Neural cell (in vitro differentiated cells): Measurements from ENCODE around the gene CABLES1. TPM values are rescaled to one million over a fixed set of nuclear protein-coding genes. Genes with fewer than 3 reads are reported as not detected.

ENCODE experiments used
- H2AFZ ChIP-seq: fragments of 200-600, 300-800 bp; sonication (generic), shearing (Covaris generic); 2 replicates; pipeline ENCODE4 v1.6.0; 2014; ENCODE audit warnings: low read depth, mild to moderate bottlenecking, antibody characterized with exemption, low read length, moderate library complexity
- H3F3A ChIP-seq: fragments of 200-600 bp; shearing (Covaris generic); 2 replicates; pipeline ENCODE4 v1.6.1; 2016; ENCODE audit warnings: mild to moderate bottlenecking, moderate library complexity, mixed read lengths, antibody characterized with exemption, low read length; ENCODE audit not compliant: insufficient read depth, poor library complexity, severe bottlenecking
- H3K27ac ChIP-seq: fragments of 200-600, 300-800 bp; sonication (generic), shearing (Covaris generic); 2 replicates; pipeline ENCODE4 v1.5.1; 2014; ENCODE audit warnings: mild to moderate bottlenecking, low read length, moderate library complexity
- H3K27me3 ChIP-seq: fragments of 300-800, 200-600 bp; sonication (generic), shearing (Covaris generic); 2 replicates; pipeline ENCODE4 v1.6.0; 2014; ENCODE audit warnings: mild to moderate bottlenecking, low read depth, low read length, moderate library complexity; ENCODE audit not compliant: insufficient read depth
- H3K36me3 ChIP-seq: fragments of 300-800, 200-600 bp; sonication (generic), shearing (Covaris generic); 2 replicates; pipeline ENCODE4 v1.5.1; 2014; ENCODE audit warnings: mild to moderate bottlenecking, antibody characterized with exemption, low read length, moderate library complexity; ENCODE audit not compliant: insufficient read depth
- H3K4me2 ChIP-seq: fragments of 300-800, 200-600 bp; sonication (generic), shearing (Covaris generic); 2 replicates; pipeline ENCODE4 v1.6.0; 2014; ENCODE audit warnings: mild to moderate bottlenecking, low read length
- H3K4me3 ChIP-seq: fragments of 300-800, 200-600 bp; sonication (generic), shearing (Covaris generic); 2 replicates; pipeline ENCODE4 v1.5.1; 2014; ENCODE audit warnings: mild to moderate bottlenecking, low read length, moderate library complexity
- H3K79me2 ChIP-seq: fragments of 200-600 bp; shearing (Covaris generic); replicated peaks from 2 replicates; pipeline ENCODE4 v1.6.0; 2014; ENCODE audit warnings: mild to moderate bottlenecking, low read length, moderate library complexity; ENCODE audit not compliant: insufficient read depth
- H3K9ac ChIP-seq: fragments of 300-800, 200-600 bp; sonication (generic), shearing (Covaris generic); 2 replicates; pipeline ENCODE4 v1.6.1; 2016; ENCODE audit warnings: mild to moderate bottlenecking, low read length, mixed read lengths
- H3K9me2 ChIP-seq: fragments of 200-600 bp; shearing (Covaris generic); 2 replicates; pipeline ENCODE4 v1.6.1; 2016; ENCODE audit warnings: mild to moderate bottlenecking, low read length, mixed read lengths; ENCODE audit not compliant: insufficient read depth
- H3K9me3 ChIP-seq: fragments of 200-600, 300-800 bp; sonication (generic), shearing (Covaris generic); 2 replicates; pipeline ENCODE4 v1.6.1; 2016; ENCODE audit warnings: mild to moderate bottlenecking, mixed run types, low read length, moderate library complexity, mixed read lengths
- H4K20me1 ChIP-seq: fragments of 200-600 bp; shearing (Covaris generic); 2 replicates; pipeline ENCODE4 v1.6.1; 2016; ENCODE audit warnings: mild to moderate bottlenecking, mixed run types; ENCODE audit not compliant: insufficient read depth
- CTCF ChIP-seq: fragments of 450-650 bp; IDR thresholded peaks from 2 replicates; pipeline ENCODE4 v1.5.1; 2014; ENCODE audit warnings: antibody characterized with exemption, mild to moderate bottlenecking, moderate library complexity; ENCODE audit not compliant: poor library complexity, severe bottlenecking
- EP300 ChIP-seq: fragments of 450-650 bp; conservative IDR thresholded peaks from 2 replicates; pipeline ENCODE4 v1.6.1; 2014; ENCODE audit warnings: antibody characterized with exemption, mild to moderate bottlenecking, moderate library complexity; ENCODE audit not compliant: poor library complexity, severe bottlenecking
- EZH2 ChIP-seq: fragments of 200-600, 300-800 bp; shearing (Covaris generic), sonication (generic); IDR thresholded peaks from 2 replicates; pipeline ENCODE4 v1.6.1; 2014; ENCODE audit warnings: antibody characterized with exemption, low read length, borderline replicate concordance, mild to moderate bottlenecking; ENCODE audit not compliant: insufficient read depth, poor library complexity, severe bottlenecking
- MXI1 ChIP-seq: fragments of 450-650 bp; conservative IDR thresholded peaks from 2 replicates; pipeline ENCODE4 v1.6.1; 2014; ENCODE audit warnings: antibody characterized with exemption, mild to moderate bottlenecking; ENCODE audit not compliant: poor library complexity, severe bottlenecking
- POLR2AphosphoS5 ChIP-seq: IDR thresholded peaks from 2 replicates; pipeline ENCODE4 v1.6.1; 2012
- RAD21 ChIP-seq: fragments of 450-650 bp; conservative IDR thresholded peaks from 2 replicates; pipeline ENCODE4 v1.6.1; 2014; ENCODE audit warnings: antibody characterized with exemption, mild to moderate bottlenecking, moderate library complexity
- SMC3 ChIP-seq: fragments of 450-650 bp; conservative IDR thresholded peaks from 2 replicates; pipeline ENCODE4 v1.6.1; 2014; ENCODE audit warnings: antibody characterized with exemption, mild to moderate bottlenecking, moderate library complexity; ENCODE audit not compliant: poor library complexity
- TAF1 ChIP-seq: IDR thresholded peaks from 2 replicates; pipeline ENCODE4 v1.6.1; 2012; ENCODE audit warnings: low read depth
- polyA plus RNA-seq: library from polyadenylated mRNA; depleted of rRNA; stranded (reverse); fragments of >200 nt; gene quantifications from 2 replicates; pipeline ENCODE4 v1.2.3, GENCODE V29; 2014
- TF ChIP-seq, protein P1 (sequence below): IDR thresholded peaks from 2 replicates; pipeline ENCODE4 v1.6.1; 2012; ENCODE audit warnings: borderline replicate concordance

Gene CABLES1
- polyA plus RNA-seq, 1 donor from 2014 or later = 1.4 TPM

GRCh38 chr18:23144640-23145039, 9.4 kb downstream of the CABLES1 start:
- Histone ChIP-seq H3K9me2 (no peaks in the 10 kb centered on the region), H3K27ac (no peak overlapping the region), H3K9me3 (no peaks in the 10 kb centered on the region), H3K79me2 (no peaks in the 10 kb centered on the region), H3K4me3 (no peak overlapping the region), H2AFZ (no peak overlapping the region), H3F3A (no peaks in the 10 kb centered on the region), H3K9ac (no peak overlapping the region), H3K36me3 (no peaks in the 10 kb centered on the region), H3K4me2 (no peak overlapping the region), H3K27me3 (no peaks in the 10 kb centered on the region), H4K20me1 (no peaks in the 10 kb centered on the region)
- no peak for TF ChIP-seq TAF1
- TF ChIP-seq, protein P1, sequence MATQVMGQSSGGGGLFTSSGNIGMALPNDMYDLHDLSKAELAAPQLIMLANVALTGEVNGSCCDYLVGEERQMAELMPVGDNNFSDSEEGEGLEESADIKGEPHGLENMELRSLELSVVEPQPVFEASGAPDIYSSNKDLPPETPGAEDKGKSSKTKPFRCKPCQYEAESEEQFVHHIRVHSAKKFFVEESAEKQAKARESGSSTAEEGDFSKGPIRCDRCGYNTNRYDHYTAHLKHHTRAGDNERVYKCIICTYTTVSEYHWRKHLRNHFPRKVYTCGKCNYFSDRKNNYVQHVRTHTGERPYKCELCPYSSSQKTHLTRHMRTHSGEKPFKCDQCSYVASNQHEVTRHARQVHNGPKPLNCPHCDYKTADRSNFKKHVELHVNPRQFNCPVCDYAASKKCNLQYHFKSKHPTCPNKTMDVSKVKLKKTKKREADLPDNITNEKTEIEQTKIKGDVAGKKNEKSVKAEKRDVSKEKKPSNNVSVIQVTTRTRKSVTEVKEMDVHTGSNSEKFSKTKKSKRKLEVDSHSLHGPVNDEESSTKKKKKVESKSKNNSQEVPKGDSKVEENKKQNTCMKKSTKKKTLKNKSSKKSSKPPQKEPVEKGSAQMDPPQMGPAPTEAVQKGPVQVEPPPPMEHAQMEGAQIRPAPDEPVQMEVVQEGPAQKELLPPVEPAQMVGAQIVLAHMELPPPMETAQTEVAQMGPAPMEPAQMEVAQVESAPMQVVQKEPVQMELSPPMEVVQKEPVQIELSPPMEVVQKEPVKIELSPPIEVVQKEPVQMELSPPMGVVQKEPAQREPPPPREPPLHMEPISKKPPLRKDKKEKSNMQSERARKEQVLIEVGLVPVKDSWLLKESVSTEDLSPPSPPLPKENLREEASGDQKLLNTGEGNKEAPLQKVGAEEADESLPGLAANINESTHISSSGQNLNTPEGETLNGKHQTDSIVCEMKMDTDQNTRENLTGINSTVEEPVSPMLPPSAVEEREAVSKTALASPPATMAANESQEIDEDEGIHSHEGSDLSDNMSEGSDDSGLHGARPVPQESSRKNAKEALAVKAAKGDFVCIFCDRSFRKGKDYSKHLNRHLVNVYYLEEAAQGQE = no peak
- TF ChIP-seq POLR2AphosphoS5 = no peak
- TF ChIP-seq CTCF = no peak
- TF ChIP-seq EZH2 = no peak
- TF ChIP-seq EP300 = no peak
- no peak for TF ChIP-seq SMC3
- TF ChIP-seq MXI1 = no peak
- no peak for TF ChIP-seq RAD21

- Histone ChIP-seq H3K36me3 (no peaks in the 10 kb centered on the region), H3K79me2 (no peaks in the 10 kb centered on the region), H3K4me3 (no peak overlapping the region), H3K4me2 (no peak overlapping the region), H2AFZ (no peak overlapping the region), H4K20me1 (no peaks in the 10 kb centered on the region), H3K27me3 (no peaks in the 10 kb centered on the region), H3F3A (no peaks in the 10 kb centered on the region), H3K27ac (no peak overlapping the region), H3K9me2 (no peaks in the 10 kb centered on the region), H3K9ac (no peak overlapping the region), H3K9me3 (no peaks in the 10 kb centered on the region)
- no peak for TF ChIP-seq RAD21
These were observed 10.3 kb downstream of the CABLES1 start for GRCh38 chr18:23145621-23146020.

DNA sequence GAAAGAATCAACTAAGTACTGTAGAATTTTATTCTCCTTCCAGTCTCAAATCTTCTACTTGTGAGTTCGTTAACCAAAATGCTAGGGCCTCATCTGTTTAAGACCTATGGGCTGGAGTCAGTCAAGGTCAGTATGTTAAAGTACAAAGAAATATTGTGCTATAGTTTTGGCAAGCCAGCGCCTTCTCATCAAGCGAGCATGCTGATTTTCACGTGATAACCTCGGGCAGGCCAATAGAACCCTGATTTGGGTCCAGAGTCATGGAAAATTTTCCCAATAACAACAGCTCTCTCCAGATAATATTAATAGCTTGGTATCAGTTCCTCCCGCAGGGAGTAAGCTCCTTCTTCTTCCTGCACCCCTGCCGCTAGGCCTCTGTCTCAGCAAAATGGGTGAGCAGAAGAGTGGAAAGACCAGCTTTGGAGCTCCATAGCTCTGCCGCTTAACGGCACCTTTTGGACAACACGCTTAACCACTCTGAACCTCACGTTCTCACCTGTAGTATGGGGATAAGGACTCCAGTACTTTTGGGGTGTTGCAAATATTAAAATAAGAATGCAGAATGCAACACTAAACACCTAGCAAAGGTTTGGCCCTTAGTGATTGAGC, 11.7 kb downstream of the CABLES1 start:
- Histone ChIP-seq H3K9me3 (no peaks in the 10 kb centered on the region), H3K4me3 (no peak overlapping the region), H2AFZ (no peak overlapping the region), H3K9ac (no peak overlapping the region), H3F3A (no peaks in the 10 kb centered on the region), H3K9me2 (no peaks in the 10 kb centered on the region), H3K79me2 (no peaks in the 10 kb centered on the region), H4K20me1 (no peaks in the 10 kb centered on the region), H3K27me3 (no peaks in the 10 kb centered on the region), H3K27ac (no peak overlapping the region), H3K36me3 (no peaks in the 10 kb centered on the region), H3K4me2 (no peak overlapping the region)
- TF ChIP-seq MXI1 (no peak), RAD21 (no peak), POLR2AphosphoS5 (no peak), SMC3 (no peak), EP300 (no peak), EZH2 (no peak), CTCF (no peak), TAF1 (no peak)
- TF ChIP-seq, protein P1 = no peak
